DOHH2 (cell line): ENCODE results near the gene FAM20A.

Source experiments
- H3F3A ChIP-seq: fragments of 200-600 bp; sonication (generic), shearing (Covaris generic); 2 replicates; pipeline ENCODE4 v1.6.0; 2016; ENCODE audit warnings: antibody characterized with exemption, mild to moderate bottlenecking; ENCODE audit not compliant: control insufficient read depth, insufficient read depth
- H3K27ac ChIP-seq: fragments of 200-600 bp; sonication (generic); 2 replicates; pipeline ENCODE4 v1.5.1; 2014; ENCODE audit warnings: low read depth, mild to moderate bottlenecking, low read length, moderate library complexity
- H3K27me3 ChIP-seq: fragments of 200-600 bp; sonication (generic); 2 replicates; pipeline ENCODE4 v1.6.1; 2014; ENCODE audit warnings: mild to moderate bottlenecking, low read length, mixed read lengths; ENCODE audit not compliant: control insufficient read depth
- H3K36me3 ChIP-seq: fragments of 200-600 bp; sonication (generic); 2 replicates; pipeline ENCODE4 v1.6.1; 2014; ENCODE audit warnings: mild to moderate bottlenecking, low read length, moderate library complexity, mixed read lengths; ENCODE audit not compliant: control insufficient read depth
- H3K4me1 ChIP-seq: fragments of 200-600 bp; sonication (generic); 2 replicates; pipeline ENCODE4 v1.6.1; 2014; ENCODE audit warnings: mild to moderate bottlenecking, low read length, mixed read lengths; ENCODE audit not compliant: control insufficient read depth
- H3K4me2 ChIP-seq: fragments of 200-600 bp; sonication (generic); 2 replicates; pipeline ENCODE4 v1.6.0; 2014; ENCODE audit warnings: mild to moderate bottlenecking, low read length, moderate library complexity
- H3K4me3 ChIP-seq: fragments of 200-600 bp; sonication (generic); 2 replicates; pipeline ENCODE4 v1.5.1; 2014; ENCODE audit warnings: mild to moderate bottlenecking, low read length, mixed read lengths
- H3K79me2 ChIP-seq: fragments of 200-600 bp; sonication (generic); 2 replicates; pipeline ENCODE4 v1.6.1; 2014; ENCODE audit warnings: mild to moderate bottlenecking, low read length, mixed read lengths; ENCODE audit not compliant: control insufficient read depth
- H3K9me2 ChIP-seq: fragments of 200-600 bp; sonication (generic); replicated peaks from 2 replicates; pipeline ENCODE4 v1.6.1; 2014; ENCODE audit warnings: mild to moderate bottlenecking, low read length, mixed read lengths; ENCODE audit not compliant: control insufficient read depth
- H3K9me3 ChIP-seq: fragments of 200-600 bp; sonication (generic); 2 replicates; pipeline ENCODE4 v1.6.1; 2014; ENCODE audit warnings: antibody characterized with exemption, low read length, mixed read lengths; ENCODE audit not compliant: control insufficient read depth, insufficient read depth
- H4K20me1 ChIP-seq: fragments of 200-600 bp; sonication (generic); 2 replicates; pipeline ENCODE4 v1.6.0; 2014; ENCODE audit warnings: low read depth, mild to moderate bottlenecking, antibody characterized with exemption, low read length, moderate library complexity; ENCODE audit not compliant: control insufficient read depth, insufficient read depth
- EZH2phosphoT487 ChIP-seq: fragments of 200-600 bp; sonication (generic); IDR thresholded peaks from 2 replicates; pipeline ENCODE4 v1.6.1; 2017; ENCODE audit warnings: borderline replicate concordance, mild to moderate bottlenecking, antibody characterized with exemption, low read length, moderate library complexity, mixed read lengths
- TF ChIP-seq, protein P1 (sequence below): fragments of 200-600 bp; sonication (generic); IDR thresholded peaks from one replicate; pipeline ENCODE4 v1.5.1; 2014; ENCODE audit warnings: antibody characterized with exemption, mild to moderate bottlenecking, low read depth, low read length; ENCODE audit not compliant: poor library complexity, severe bottlenecking

FAM20A gene

DNA sequence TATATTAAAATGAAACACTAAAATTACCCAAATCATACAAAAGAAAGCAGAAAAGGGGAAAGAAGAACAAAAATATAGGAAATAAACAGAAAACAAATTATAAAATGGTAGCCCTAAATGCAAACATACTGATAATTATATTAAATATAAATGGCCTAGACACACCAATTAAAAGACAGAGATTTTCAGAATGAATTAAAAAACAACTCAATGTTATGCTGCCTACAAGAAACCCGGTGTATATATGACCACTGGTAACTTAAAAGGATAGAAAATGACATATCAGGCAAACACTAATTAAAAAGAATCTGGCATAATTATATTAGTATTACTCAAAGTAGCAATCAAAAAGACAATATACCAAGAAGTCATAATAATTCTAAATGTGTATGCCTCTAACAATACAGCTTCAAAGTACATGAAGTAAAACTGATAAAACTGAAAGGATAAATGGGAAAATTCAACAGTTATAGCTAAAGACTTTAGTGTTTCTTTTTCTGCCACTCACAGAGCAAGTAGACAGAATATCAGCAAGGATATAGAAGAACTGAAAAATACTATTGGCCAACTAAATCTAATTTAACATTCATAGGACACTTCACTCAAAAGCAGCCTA, 7.5 kb upstream of the FAM20A start:
- no peak overlapping the region for H3K27ac ChIP-seq
- no peak overlapping the region for H3K4me2 ChIP-seq
- H3K36me3 ChIP-seq: no peaks in the 10 kb centered on the region
- no peaks in the 10 kb centered on the region for H3K79me2 ChIP-seq
- H3K4me3 ChIP-seq: no peak overlapping the region
- peaks cover 11% of the 10 kb centered on the region; the same call in 1 of the 2 replicates for H3K9me3 ChIP-seq
- no peaks in the 10 kb centered on the region for H3K4me1 ChIP-seq
- no peaks in the 10 kb centered on the region for H4K20me1 ChIP-seq
- TF ChIP-seq EZH2phosphoT487: no peak
- H3K27me3 ChIP-seq: peaks cover 5% of the 10 kb centered on the region; the same call in 1 of the 2 replicates
- H3F3A ChIP-seq: no peaks in the 10 kb centered on the region
- no peaks in the 10 kb centered on the region; the same call in 1 of the 2 replicates for H3K9me2 ChIP-seq

DNA sequence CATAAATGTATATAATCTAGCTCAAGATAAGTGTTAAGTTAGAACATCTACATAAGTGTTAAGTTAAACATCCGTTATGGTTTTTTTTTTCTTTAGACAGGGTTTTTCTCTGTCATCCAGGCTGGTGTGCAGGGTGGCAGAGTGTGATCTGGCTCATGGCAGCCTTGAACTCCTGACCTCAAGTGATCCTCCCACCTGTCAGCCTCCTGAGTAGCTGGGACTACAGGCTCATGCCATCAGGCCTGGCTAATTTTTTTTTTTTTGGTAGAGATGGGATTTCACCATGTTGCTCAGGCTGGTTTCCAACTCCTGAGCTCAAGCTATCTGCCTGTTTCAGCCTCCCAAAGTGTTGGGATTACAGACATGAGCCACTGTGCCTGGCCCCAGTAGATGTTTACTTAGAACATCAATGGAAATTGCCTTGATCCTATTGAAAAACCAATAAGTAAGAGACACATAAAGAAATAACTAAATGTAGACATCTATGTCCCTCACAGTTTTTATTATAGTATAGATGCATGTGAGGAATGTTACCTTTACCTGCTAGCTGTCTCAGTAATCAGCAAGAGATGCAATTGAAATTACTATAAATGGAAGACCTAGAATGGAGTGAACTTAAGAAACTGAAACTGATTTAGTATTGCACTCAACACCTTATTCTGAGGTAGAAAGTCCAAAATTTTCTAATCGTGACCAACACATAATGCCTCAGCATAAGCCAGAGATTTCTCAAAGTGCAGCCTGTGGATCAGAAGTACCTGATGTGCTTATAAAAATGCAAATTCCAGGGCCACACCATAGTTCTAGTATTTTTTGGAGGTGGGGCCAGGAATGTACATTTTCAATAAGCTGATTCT, 5.5 kb upstream of the FAM20A start:
- Histone ChIP-seq H3K36me3 (no peaks in the 10 kb centered on the region), H4K20me1 (no peaks in the 10 kb centered on the region), H3K79me2 (no peaks in the 10 kb centered on the region), H3F3A (no peaks in the 10 kb centered on the region), H3K27me3 (no peaks in the 10 kb centered on the region; the same call in 1 of the 2 replicates), H3K4me2 (no peak overlapping the region), H3K27ac (no peak overlapping the region), H3K4me1 (no peaks in the 10 kb centered on the region), H3K9me2 (no peaks in the 10 kb centered on the region; the same call in 1 of the 2 replicates), H3K9me3 (peaks cover 11% of the 10 kb centered on the region; the same call in 1 of the 2 replicates), H3K4me3 (no peak overlapping the region)
- no peak for TF ChIP-seq EZH2phosphoT487
- TF ChIP-seq, protein P1, sequence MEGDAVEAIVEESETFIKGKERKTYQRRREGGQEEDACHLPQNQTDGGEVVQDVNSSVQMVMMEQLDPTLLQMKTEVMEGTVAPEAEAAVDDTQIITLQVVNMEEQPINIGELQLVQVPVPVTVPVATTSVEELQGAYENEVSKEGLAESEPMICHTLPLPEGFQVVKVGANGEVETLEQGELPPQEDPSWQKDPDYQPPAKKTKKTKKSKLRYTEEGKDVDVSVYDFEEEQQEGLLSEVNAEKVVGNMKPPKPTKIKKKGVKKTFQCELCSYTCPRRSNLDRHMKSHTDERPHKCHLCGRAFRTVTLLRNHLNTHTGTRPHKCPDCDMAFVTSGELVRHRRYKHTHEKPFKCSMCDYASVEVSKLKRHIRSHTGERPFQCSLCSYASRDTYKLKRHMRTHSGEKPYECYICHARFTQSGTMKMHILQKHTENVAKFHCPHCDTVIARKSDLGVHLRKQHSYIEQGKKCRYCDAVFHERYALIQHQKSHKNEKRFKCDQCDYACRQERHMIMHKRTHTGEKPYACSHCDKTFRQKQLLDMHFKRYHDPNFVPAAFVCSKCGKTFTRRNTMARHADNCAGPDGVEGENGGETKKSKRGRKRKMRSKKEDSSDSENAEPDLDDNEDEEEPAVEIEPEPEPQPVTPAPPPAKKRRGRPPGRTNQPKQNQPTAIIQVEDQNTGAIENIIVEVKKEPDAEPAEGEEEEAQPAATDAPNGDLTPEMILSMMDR: no peak

DNA sequence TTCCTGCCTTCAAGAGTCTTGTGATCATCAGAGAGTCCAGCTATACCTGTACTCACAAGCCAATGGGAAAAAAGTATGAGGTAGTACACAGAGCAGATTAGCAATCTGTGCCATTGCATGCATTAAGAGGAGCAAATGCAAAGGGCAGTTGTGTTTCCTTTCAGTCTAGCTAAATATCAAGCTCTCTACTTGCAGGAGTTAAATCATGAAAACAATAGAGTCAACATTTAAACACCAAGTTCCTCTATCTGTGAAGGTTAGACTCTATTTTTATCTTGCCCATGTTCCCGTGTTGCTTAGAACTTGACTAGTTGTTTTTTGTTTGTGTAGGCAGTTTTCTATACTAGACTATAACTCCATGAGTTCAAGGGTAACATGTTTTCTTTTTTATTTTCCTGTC, 4.7 kb upstream of the FAM20A start:
- H3K9me3 ChIP-seq: peaks cover 11% of the 10 kb centered on the region; the same call in 1 of the 2 replicates
- TF ChIP-seq EZH2phosphoT487: no peak
- TF ChIP-seq, protein P1: no peak
- H3K79me2 ChIP-seq: no peaks in the 10 kb centered on the region
- H3F3A ChIP-seq: no peaks in the 10 kb centered on the region
- H3K4me1 ChIP-seq: no peaks in the 10 kb centered on the region
- H3K9me2 ChIP-seq: no peaks in the 10 kb centered on the region; the same call in 1 of the 2 replicates
- H3K27me3 ChIP-seq: no peaks in the 10 kb centered on the region; the same call in 1 of the 2 replicates
- no peak overlapping the region for H3K4me2 ChIP-seq
- no peak overlapping the region for H3K4me3 ChIP-seq
- no peaks in the 10 kb centered on the region for H3K36me3 ChIP-seq
- no peaks in the 10 kb centered on the region for H4K20me1 ChIP-seq
- no peak overlapping the region for H3K27ac ChIP-seq
